ENCODE data around the gene MTURN. TPM values are rescaled to one million over a fixed set of nuclear protein-coding genes. Genes with fewer than 3 reads are reported as not detected.

The MTURN gene
- total and polyA plus RNA-seq, 2 donors (not counting 3 experiments of a cell fraction or from before 2014, with no cell fraction given), result 4.9 to 6.6 TPM

DNA sequence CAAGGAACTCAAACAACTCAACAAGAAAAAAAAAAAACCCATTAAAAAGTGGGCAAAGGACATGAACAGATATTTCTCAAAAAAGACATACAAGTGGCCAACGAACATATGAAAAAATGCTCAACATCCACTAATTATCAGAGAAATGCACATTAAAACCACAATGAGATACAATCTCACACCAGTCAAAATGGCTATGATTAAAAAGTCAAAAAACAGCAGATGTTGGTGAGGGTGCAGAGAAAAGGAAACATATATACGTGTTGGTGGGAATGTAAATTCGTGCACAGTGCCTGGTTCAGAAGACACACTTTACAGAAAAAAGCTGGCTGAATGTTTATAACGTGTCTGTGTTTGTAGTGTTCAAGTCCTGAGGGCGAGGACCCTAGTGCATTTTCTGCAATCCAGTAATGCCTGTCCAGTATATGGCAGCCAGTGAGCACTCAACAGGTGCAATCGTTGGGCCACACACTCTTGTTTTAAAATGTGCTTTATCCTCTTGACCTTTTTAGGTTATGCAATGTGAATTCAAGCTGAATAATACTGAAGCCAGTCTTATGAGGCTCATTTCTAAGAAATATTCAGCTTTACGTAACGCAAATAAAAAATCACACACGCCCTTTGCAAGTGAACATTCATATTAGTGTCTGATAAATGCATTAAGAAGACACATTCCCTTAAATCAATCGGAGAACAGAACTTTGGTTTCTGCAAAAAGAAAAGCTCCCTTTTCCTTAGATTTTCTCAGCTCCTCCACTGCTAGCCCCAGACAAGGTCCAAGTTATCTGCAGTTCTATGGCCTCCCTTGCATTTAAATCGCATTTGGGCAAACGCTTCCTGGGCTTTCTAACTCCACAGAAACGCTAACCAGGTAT, 813 bp upstream of the MTURN start:
- intact Hi-C loops (cut with micrococcal nuclease) (loop anchor here (2.0 kb wide), 1 partner anchor 105 kb away; the partner anchor contains the start of gene PLEKHA8), dilution Hi-C loops (cut with MboI; ENCODE audit: extremely low pct_ligation_motif_present, low sequenced_read_pairs) (no loop called here)
- peaks cover 6% of the 10 kb centered on the region for H3K4me1 ChIP-seq (ENCODE audit: control insufficient read depth, extremely low read depth, insufficient read depth, low read length)
- H3K9me3 ChIP-seq (replicated peaks; ENCODE audit: control insufficient read depth, insufficient read depth, low read length), result no peaks in the 10 kb centered on the region
- peaks cover 0 to 5% of the 10 kb centered on the region in 2 experiments for H3K27me3 ChIP-seq (ENCODE audit: control insufficient read depth in 2 of 2, insufficient read depth in 2 of 2, low read length in 2 of 2)
- H3K27ac ChIP-seq (ENCODE audit: insufficient read depth, low read depth, low read length), result peak overlapping the region; percentile 41
- H2AFZ ChIP-seq (ENCODE audit: low read depth, low read length), result peak overlapping the region; percentile 97
- no peak for TF ChIP-seq GATA2 (IDR thresholded peaks at IDR 0.05; ENCODE audit: insufficient read depth, insufficient read length, low read depth, low read length)
- no peak for TF ChIP-seq MYC (IDR thresholded peaks at IDR 0.05; ENCODE audit: low read depth, low read length)
- no peak for TF ChIP-seq EZH2 (IDR thresholded peaks at IDR 0.05; ENCODE audit: borderline replicate concordance, low read depth, low read length, severe bottlenecking)
- no peak for TF ChIP-seq FOS (IDR thresholded peaks at IDR 0.05; ENCODE audit: borderline replicate concordance, insufficient read depth, low read length)
- TF ChIP-seq, protein P1, sequence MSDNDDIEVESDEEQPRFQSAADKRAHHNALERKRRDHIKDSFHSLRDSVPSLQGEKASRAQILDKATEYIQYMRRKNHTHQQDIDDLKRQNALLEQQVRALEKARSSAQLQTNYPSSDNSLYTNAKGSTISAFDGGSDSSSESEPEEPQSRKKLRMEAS (IDR thresholded peaks at IDR 0.05; ENCODE audit: insufficient read depth, insufficient read length), result no peak
- no peak for TF ChIP-seq POLR2A (IDR thresholded peaks at IDR 0.05; ENCODE audit: low read depth, low read length)
- TF ChIP-seq CTCF (IDR thresholded peaks at IDR 0.05; ENCODE audit: extremely low read depth in 1 of 2, insufficient read depth in 1 of 2, low read depth in 1 of 2, low read length in 2 of 2), result no peak
- no peak for TF ChIP-seq POLR2AphosphoS5 (IDR thresholded peaks at IDR 0.05; ENCODE audit: insufficient read depth, low read depth, low read length)
- TF ChIP-seq JUN (IDR thresholded peaks at IDR 0.05; ENCODE audit: borderline replicate concordance, insufficient read depth, insufficient read length, low read depth), result no peak
- peak overlapping the region; percentile 50 for H3K9ac ChIP-seq (replicated peaks; ENCODE audit: extremely low read depth, insufficient read depth, low read length)
- no peaks in the 10 kb centered on the region for H3K9me1 ChIP-seq (replicated peaks; ENCODE audit: control insufficient read depth, extremely low read depth, insufficient read depth, low read length)
- CTCF ChIA-PET, result interaction anchor here (0.9 to 2.4 kb wide), 6 partner anchors 8 to 335 kb away, joined by 3 to 7 read pairs (median 3); no protein-coding TSS in a partner anchor
- H3K4me3 ChIP-seq (replicated peaks in 1 of 3; ENCODE audit: insufficient read depth in 1 of 3, low read depth in 1 of 3, low read length in 3 of 3), result peak overlapping the region; percentile 59 to 83 (median 59)
- DNase-seq (ENCODE audit: low read depth, low spot score), result no peak
- POLR2A ChIA-PET, result no interaction called here
- peak overlapping the region; percentile 96 for H3K4me2 ChIP-seq (ENCODE audit: insufficient read depth, low read length)
- H4K20me1 ChIP-seq (replicated peaks; ENCODE audit: control insufficient read depth, extremely low read depth, insufficient read depth, low read length), result no peaks in the 10 kb centered on the region
- H3K79me2 ChIP-seq (ENCODE audit: control insufficient read depth, insufficient read depth, low read length), result no peaks in the 10 kb centered on the region
- FAIRE-seq, result no peak
- BruUV-seq (replicated peaks), result no TSS peak
- no peaks in the 10 kb centered on the region for H3K36me3 ChIP-seq (ENCODE audit: control insufficient read depth in 2 of 2, extremely low read depth in 1 of 2, insufficient read depth in 2 of 2, low read length in 2 of 2)

All from endothelial cell of umbilical vein (primary cell).